ENCODE results near the gene NRGN. TPM values are rescaled to one million over a fixed set of nuclear protein-coding genes. Genes with fewer than 3 reads are reported as not detected.
"Not testable (repeated sequence)": the region's sequence is repeated elsewhere in the genome, so short reads cannot be mapped to it uniquely, and the experiment has no call there.

The NRGN gene
- total RNA-seq, 1 donor from 2014 or later, result 6.4 TPM

- intact Hi-C loops (cut with DNase I), result no loop called here
- DNase-seq (ENCODE audit: low spot score), result no peak
Observed at GRCh38 chr11:124769806-124770774, 30.3 kb downstream of the NRGN start.

DNA sequence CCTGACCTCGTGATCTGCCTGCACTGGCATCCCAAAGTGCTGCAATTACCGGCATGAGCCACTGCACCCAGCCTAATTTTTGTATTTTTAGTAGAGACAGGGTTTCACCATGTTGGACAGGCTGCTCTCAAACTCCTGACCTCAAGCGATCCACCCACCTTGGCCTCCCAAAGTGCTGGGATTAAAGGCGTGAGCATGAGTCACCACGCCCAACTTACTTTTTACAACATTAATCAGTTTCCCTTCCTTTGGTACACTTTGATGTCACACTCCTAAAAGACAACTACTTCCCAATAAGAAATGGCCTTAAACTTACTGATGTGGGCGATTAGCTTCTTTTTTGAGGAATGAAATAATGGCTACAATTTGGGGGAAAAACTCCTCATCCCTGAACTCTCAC, 31.2 kb downstream of the NRGN start:
- intact Hi-C loops (cut with DNase I), result not testable (repeated sequence)

GRCh38 chr11:124776865-124777645, 37.3 kb downstream of the NRGN start:
- no peak for DNase-seq (ENCODE audit: low spot score)
- intact Hi-C loops (cut with DNase I), result no loop called here

More for the DNA sequence above, 31.2 kb downstream of the NRGN start:
- DNase-seq (ENCODE audit: low spot score), result not testable (repeated sequence)

- no peak for DNase-seq (ENCODE audit: low spot score)
- intact Hi-C loops (cut with DNase I), result no loop called here
Observed at GRCh38 chr11:124778281-124778680, 38.5 kb downstream of the NRGN start.

DNA sequence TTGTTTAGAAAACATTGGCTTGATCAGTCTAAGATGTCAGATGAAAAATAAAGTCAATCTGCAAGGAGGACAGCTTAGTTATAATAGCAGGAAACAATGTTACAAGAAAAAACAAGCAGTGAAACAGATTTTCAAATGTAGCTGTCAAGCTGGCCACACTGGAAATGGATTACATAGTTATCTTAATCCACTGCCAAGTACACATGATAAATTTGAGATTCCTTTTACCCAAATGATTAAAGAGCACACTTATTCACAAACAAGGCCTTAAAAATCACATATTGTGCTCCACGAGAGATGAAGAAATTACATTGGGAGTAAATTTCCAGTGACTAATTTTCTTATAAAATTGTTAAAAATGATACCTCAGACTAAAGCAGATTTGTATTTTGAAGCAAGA, 39.8 kb downstream of the NRGN start:
- no peak for DNase-seq (ENCODE audit: low spot score)
- intact Hi-C loops (cut with DNase I), result no loop called here

DNA sequence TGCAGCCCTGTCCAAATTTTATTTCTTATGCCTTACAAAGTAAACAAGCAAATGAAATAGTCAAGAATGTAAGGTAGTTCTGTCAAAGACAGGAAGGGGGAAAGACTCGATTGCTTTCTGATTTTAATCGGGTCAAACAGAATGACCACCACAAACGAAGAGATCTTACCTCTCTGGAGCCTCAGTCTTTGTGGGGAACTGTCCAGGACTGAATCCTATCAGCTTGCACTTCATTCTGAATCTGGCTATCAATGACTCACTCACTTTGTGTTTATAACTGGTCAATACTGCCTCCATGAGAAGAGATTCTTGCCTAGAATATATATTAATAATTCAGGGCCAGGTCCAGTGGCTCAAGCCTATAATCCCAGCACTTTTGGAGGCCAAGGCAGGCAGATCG, 43.3 kb downstream of the NRGN start:
- no peak for DNase-seq (ENCODE audit: low spot score)
- intact Hi-C loops (cut with DNase I), result no loop called here

DNA sequence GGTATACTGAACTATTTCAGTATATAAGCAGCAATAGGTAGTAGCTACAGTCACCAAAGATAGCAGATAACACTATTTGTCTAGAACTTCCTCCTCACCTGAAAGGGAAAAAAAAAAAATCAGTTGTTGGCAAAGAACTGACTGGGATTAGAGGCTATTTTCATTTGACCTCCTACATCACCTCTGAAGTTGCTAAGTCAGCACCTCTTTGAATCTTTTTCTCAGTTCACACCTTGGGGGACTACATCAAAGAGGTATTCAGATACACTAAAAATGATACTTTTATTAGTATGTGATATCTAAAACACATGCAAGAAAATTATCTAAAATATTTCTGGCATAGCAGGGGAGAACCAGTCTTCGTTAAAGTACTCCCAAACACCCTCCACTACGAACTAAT, 44.3 kb downstream of the NRGN start:
- intact Hi-C loops (cut with DNase I), result no loop called here
- DNase-seq (ENCODE audit: low spot score), result no peak

- no peak for DNase-seq (ENCODE audit: low spot score)
- intact Hi-C loops (cut with DNase I), result no loop called here
Observed at GRCh38 chr11:124788521-124788920, 48.8 kb downstream of the NRGN start.

GRCh38 chr11:124791626-124792341, 52.0 kb downstream of the NRGN start:
- DNase-seq (ENCODE audit: low spot score), result no peak
- intact Hi-C loops (cut with DNase I), result no loop called here

DNA sequence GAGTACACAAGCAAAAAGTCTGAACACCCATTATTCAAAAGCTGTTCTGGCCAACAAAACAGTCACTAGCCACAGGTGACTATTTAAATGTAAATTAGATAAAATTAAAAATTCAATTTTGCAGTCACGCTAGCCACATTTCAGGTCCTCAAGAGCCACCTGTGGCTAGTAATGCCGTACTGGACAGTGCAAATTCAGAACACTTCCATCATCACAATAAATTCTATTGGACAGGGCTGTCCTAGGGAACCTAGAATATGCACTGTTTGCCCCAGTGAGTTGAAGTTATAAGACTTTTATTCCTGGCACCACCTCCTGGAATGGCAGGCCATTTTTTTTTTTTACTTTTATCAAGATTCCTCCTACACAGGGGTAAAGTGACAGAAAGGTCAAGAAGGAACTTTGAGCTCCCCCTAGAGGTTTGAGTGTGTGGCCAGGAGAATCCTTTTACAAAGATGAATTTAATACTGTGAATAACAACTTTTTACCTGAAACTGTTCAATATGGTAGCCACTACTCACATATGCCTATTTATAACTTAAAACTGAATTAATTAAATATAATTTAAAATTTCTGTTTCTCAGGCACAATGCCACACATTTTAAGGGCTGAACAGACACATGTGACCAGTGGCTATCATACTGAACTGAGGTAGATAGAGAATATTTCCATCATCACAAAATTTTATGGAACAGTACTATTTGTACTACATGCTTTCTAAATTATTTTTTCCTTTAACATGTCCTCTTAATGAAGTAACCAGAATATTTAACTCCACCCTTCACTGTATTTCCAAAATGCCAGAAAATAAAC, 53.9 kb downstream of the NRGN start:
- intact Hi-C loops (cut with DNase I), result no loop called here
- no peak for DNase-seq (ENCODE audit: low spot score)

DNA sequence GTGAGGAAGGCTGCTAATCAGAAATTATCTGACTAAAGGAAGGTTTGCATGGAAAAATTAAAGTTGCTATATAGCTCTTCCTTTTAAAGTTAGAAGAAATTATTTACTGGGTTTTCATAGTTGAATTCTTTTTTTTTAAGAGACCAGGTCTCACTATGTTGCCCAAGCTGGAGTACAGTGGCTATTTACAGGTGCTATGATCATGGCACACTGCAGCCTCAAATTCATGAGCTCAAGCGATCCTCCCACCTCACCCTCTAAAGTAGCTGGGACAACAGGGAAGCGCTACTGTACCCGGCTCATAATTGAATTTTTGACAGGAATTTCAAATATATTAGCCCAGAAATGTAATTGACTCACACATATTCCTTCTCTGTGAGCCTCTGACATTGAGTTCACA, 56.6 kb downstream of the NRGN start:
- DNase-seq (ENCODE audit: low spot score), result no peak
- intact Hi-C loops (cut with DNase I), result loop anchor here (5.0 kb wide), 1 partner anchor 34 kb away; the partner anchor contains the start of gene ESAM

Other genes with a start within 250 kb of the NRGN start
- gene OR8B12, start 196.3 kb upstream of the NRGN start, total RNA-seq, result not detected
- gene OR8A1, start 169.9 kb upstream of the NRGN start, total RNA-seq, result not detected
- gene PANX3, start 128.5 kb upstream of the NRGN start, total RNA-seq, result not detected
- 21.3 TPM for gene TBRG1, start 117.1 kb upstream of the NRGN start, total RNA-seq
- gene SIAE, start 66.2 kb upstream of the NRGN start, total RNA-seq, result 42.5 TPM
- 1.8 TPM for gene SPA17, start 66.0 kb upstream of the NRGN start, total RNA-seq
- gene VSIG2, start 12.3 kb downstream of the NRGN start, total RNA-seq, result 1.2 TPM
- gene ESAM, start 22.3 kb downstream of the NRGN start, total RNA-seq, result 50.2 TPM
- 5.3 TPM for gene MSANTD2, start 60.5 kb downstream of the NRGN start, total RNA-seq
- 5.1 TPM for gene ROBO3, start 125.5 kb downstream of the NRGN start, total RNA-seq
- gene ROBO4, start 157.9 kb downstream of the NRGN start, total RNA-seq, result 15.9 TPM
- not detected for gene HEPN1, start 179.3 kb downstream of the NRGN start, total RNA-seq
- 0.11 TPM for gene HEPACAM, start 196.1 kb downstream of the NRGN start, total RNA-seq
- gene CCDC15, start 214.3 kb downstream of the NRGN start, total RNA-seq, result 0.24 TPM